OCI-LY7 (cell line): Measurements from ENCODE around the gene HEPACAM2. TPM values are rescaled to one million over a fixed set of nuclear protein-coding genes. Genes with fewer than 3 reads are reported as not detected.

Experiments
- BruUV-seq: library from RNA; stranded (reverse); fragments of 400-500 nt; replicated peaks from 2 replicates; lab custom pipeline; 2021; lab: Mats Ljungman, UMichigan
- CTCF ChIA-PET: fragments of 300-600 bp; sonication (Branson Sonifier 250); formaldehyde crosslinking; loops from one replicate; lab custom pipeline; 2022; ENCODE audit warnings: antibody characterized with exemption; ENCODE audit not compliant: unreplicated experiment; lab: Charles Lee
- POLR2A ChIA-PET: fragments of 300-600 bp; sonication (Branson Sonifier 250); formaldehyde crosslinking; loops from one replicate; lab custom pipeline; 2022; ENCODE audit warnings: antibody characterized with exemption; lab: Charles Lee
- DNase-seq: peaks from one replicate; pipeline ENCODE4 v3.0.0-alpha.2; 2015; ENCODE audit warnings: low spot score
- H2AFZ ChIP-seq: fragments of 200-600 bp; sonication (generic), shearing (Covaris generic); 2 replicates; pipeline ENCODE4 v1.6.1; 2014; ENCODE audit warnings: mild to moderate bottlenecking, antibody characterized with exemption, low read length, moderate library complexity
- H3K27ac ChIP-seq: fragments of 200-600 bp; sonication (generic); 2 replicates; pipeline ENCODE4 v1.5.1; 2014; ENCODE audit warnings: mixed run types, low read depth, mild to moderate bottlenecking, moderate library complexity, low read length, inconsistent platforms; ENCODE audit not compliant: poor library complexity, severe bottlenecking
- H3K36me3 ChIP-seq: fragments of 200-600 bp; sonication (generic); 2 replicates; pipeline ENCODE4 v1.6.1; 2014; ENCODE audit warnings: mild to moderate bottlenecking, antibody characterized with exemption, low read length, moderate library complexity, mixed read lengths; ENCODE audit not compliant: insufficient read depth
- H3K4me1 ChIP-seq: fragments of 200-600 bp; sonication (generic); 2 replicates; pipeline ENCODE4 v1.5.1; 2014; ENCODE audit warnings: mild to moderate bottlenecking, low read length; ENCODE audit not compliant: insufficient read depth, poor library complexity, severe bottlenecking
- H3K4me2 ChIP-seq: fragments of 200-600 bp; sonication (generic); 2 replicates; pipeline ENCODE4 v1.6.1; 2014; ENCODE audit warnings: mild to moderate bottlenecking, low read length
- H3K4me3 ChIP-seq: fragments of 200-600 bp; sonication (generic); 2 replicates; pipeline ENCODE4 v1.5.1; 2014; ENCODE audit warnings: mild to moderate bottlenecking, low read depth, low read length; ENCODE audit not compliant: poor library complexity, severe bottlenecking
- H3K79me2 ChIP-seq: fragments of 200-600 bp; sonication (generic); 2 replicates; pipeline ENCODE4 v1.6.1; 2016; ENCODE audit warnings: low read depth, mild to moderate bottlenecking, low read length, moderate library complexity, mixed read lengths; ENCODE audit not compliant: insufficient read depth
- H3K9me2 ChIP-seq: fragments of 200-600 bp; sonication (generic); 2 replicates; pipeline ENCODE4 v1.6.1; 2016; ENCODE audit warnings: mild to moderate bottlenecking, low read length, mixed read lengths; ENCODE audit not compliant: insufficient read depth
- H3K9me3 ChIP-seq: fragments of 200-600 bp; sonication (generic); 2 replicates; pipeline ENCODE4 v1.6.1; 2014; ENCODE audit warnings: mild to moderate bottlenecking, mixed run types, low read length, mixed read lengths
- H4K20me1 ChIP-seq: fragments of 200-600 bp; sonication (generic); 2 replicates; pipeline ENCODE4 v1.6.1; 2014; ENCODE audit warnings: mild to moderate bottlenecking, antibody characterized with exemption, low read length, moderate library complexity, mixed read lengths; ENCODE audit not compliant: insufficient read depth
- EZH2phosphoT487 ChIP-seq: fragments of 200-600 bp; sonication (generic); IDR thresholded peaks from 2 replicates; pipeline ENCODE4 v1.6.1; 2018; ENCODE audit warnings: low read depth, borderline replicate concordance, mild to moderate bottlenecking, mixed run types, antibody characterized with exemption, low read length, moderate library complexity, mixed read lengths
- intact Hi-C: fragments of 100-400 bp; cut with micrococcal nuclease; formaldehyde crosslinking; loops from one replicate; pipeline ENCODE4 v1.10.0; 2022; ENCODE audit not compliant: unreplicated experiment
- total RNA-seq, 2 experiments: library from RNA; depleted of rRNA in 1 of 2; stranded (reverse); fragments of >200 nt in 1 of 2; shearing (Covaris generic) in 1 of 2; gene quantifications; 2 replicates each; pipeline ENCODE4 v1.2.3, GENCODE V29; 2014 to 2022
- TF ChIP-seq, protein P1 (sequence below): fragments of 200-600 bp; sonication (generic); conservative IDR thresholded peaks from 2 replicates; pipeline ENCODE4 v1.5.1; 2014; ENCODE audit warnings: mild to moderate bottlenecking, antibody characterized with exemption, low read length, moderate library complexity, mixed read lengths

HEPACAM2 gene
- total RNA-seq, 2 experiments from 2014 or later, result not detected

DNA sequence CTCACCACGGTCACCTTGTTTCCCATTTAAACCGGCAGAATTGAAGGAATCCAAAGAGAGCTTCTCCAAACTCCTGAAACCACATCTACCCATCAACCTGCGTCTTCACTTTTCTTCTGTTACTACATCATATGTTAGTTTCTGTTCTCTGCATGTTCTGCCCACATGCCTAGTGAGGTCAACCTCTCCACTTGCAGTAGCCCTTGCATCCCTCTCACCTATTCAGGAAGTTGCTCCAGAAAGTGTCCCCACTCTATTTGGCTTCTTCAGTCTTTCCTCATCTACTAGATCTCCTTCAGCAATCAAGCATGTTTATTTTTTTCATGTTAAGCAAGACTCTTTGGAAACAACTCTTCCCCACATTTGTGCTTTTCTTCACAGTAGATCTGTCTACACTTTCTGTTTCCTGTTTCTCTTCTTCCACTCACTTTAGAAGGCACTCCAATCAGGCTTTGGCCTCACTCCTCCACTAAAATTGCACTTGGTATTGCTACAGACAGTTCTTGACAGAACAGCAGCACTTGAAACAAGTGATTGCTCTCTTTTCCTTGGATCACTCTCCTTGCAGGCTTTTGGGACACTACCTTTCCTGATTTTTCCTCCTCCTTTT is 85.6 kb downstream of the HEPACAM2 start:
- DNase-seq, result no peak
- no TSS peak for BruUV-seq
- H3K27ac ChIP-seq, result no peak overlapping the region
- no peaks in the 10 kb centered on the region for H3K9me3 ChIP-seq
- no peak overlapping the region for H3K4me3 ChIP-seq
- TF ChIP-seq, protein P1, sequence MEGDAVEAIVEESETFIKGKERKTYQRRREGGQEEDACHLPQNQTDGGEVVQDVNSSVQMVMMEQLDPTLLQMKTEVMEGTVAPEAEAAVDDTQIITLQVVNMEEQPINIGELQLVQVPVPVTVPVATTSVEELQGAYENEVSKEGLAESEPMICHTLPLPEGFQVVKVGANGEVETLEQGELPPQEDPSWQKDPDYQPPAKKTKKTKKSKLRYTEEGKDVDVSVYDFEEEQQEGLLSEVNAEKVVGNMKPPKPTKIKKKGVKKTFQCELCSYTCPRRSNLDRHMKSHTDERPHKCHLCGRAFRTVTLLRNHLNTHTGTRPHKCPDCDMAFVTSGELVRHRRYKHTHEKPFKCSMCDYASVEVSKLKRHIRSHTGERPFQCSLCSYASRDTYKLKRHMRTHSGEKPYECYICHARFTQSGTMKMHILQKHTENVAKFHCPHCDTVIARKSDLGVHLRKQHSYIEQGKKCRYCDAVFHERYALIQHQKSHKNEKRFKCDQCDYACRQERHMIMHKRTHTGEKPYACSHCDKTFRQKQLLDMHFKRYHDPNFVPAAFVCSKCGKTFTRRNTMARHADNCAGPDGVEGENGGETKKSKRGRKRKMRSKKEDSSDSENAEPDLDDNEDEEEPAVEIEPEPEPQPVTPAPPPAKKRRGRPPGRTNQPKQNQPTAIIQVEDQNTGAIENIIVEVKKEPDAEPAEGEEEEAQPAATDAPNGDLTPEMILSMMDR, result no peak
- TF ChIP-seq EZH2phosphoT487, result no peak
- H3K4me1 ChIP-seq, result peaks cover 5% of the 10 kb centered on the region
- CTCF ChIA-PET, result no interaction called here
- H3K4me2 ChIP-seq, result no peak overlapping the region
- H4K20me1 ChIP-seq, result no peaks in the 10 kb centered on the region
- H3K9me2 ChIP-seq, result no peaks in the 10 kb centered on the region
- H3K79me2 ChIP-seq, result no peaks in the 10 kb centered on the region
- intact Hi-C loops, result no loop called here
- no peaks in the 10 kb centered on the region for H3K36me3 ChIP-seq
- H2AFZ ChIP-seq, result no peak overlapping the region
- POLR2A ChIA-PET, result no interaction called here

- Histone ChIP-seq H3K4me3 (no peak overlapping the region), H3K79me2 (no peaks in the 10 kb centered on the region), H2AFZ (no peak overlapping the region), H3K4me1 (no peaks in the 10 kb centered on the region), H4K20me1 (no peaks in the 10 kb centered on the region), H3K27ac (no peak overlapping the region), H3K36me3 (no peaks in the 10 kb centered on the region; the same call in 1 of the 2 replicates), H3K4me2 (no peak overlapping the region), H3K9me2 (peaks cover 7% of the 10 kb centered on the region; the same call in 1 of the 2 replicates), H3K9me3 (no peaks in the 10 kb centered on the region)
- no peak for TF ChIP-seq EZH2phosphoT487
- TF ChIP-seq, protein P1, result no peak
- no peak for DNase-seq
- CTCF ChIA-PET, result no interaction called here
- BruUV-seq, result no TSS peak
- intact Hi-C loops, result no loop called here
- POLR2A ChIA-PET, result interaction anchor here (0.9 to 3.2 kb wide), 2 partner anchors 8 to 17 kb away, joined by 3 to 13 read pairs; no protein-coding TSS in a partner anchor
Observed at GRCh38 chr7:93138576-93138975, 87.7 kb downstream of the HEPACAM2 start.

Other genes with a start within 250 kb of the HEPACAM2 start
- gene SAMD9, start 108.5 kb downstream of the HEPACAM2 start, total RNA-seq (2014; rRNA removed; shearing (Covaris generic)), result 6.1 and 6.3 TPM in 2 replicates
- gene SAMD9, start 108.5 kb downstream of the HEPACAM2 start, total RNA-seq (2022), result 7.6 and 8.7 TPM in 2 replicates
- 6.6 and 10.8 TPM in 2 replicates for gene SAMD9L, start 78.1 kb downstream of the HEPACAM2 start, total RNA-seq (2014; rRNA removed; shearing (Covaris generic))
- 4.6 and 5.4 TPM in 2 replicates for gene SAMD9L, start 78.1 kb downstream of the HEPACAM2 start, total RNA-seq (2022)
- gene VPS50, start 5.9 kb upstream of the HEPACAM2 start, total RNA-seq (2014; rRNA removed; shearing (Covaris generic)), result 14.9 and 17.9 TPM in 2 replicates
- 19.7 and 20.0 TPM in 2 replicates for gene VPS50, start 5.9 kb upstream of the HEPACAM2 start, total RNA-seq (2022)